GM19397 (cell line): ENCODE results near the gene PILRA.
"Not testable (repeated sequence)": the region's sequence is repeated elsewhere in the genome, so short reads cannot be mapped to it uniquely, and the experiment has no call there.

Experiments used
- ATAC-seq: cut with Tn5 transposase; IDR thresholded peaks from one replicate; pipeline ENCODE4 v1.9.1; 2021; ENCODE audit warnings: mild to moderate bottlenecking, moderate library complexity; ENCODE audit not compliant: unreplicated experiment

The PILRA gene

DNA sequence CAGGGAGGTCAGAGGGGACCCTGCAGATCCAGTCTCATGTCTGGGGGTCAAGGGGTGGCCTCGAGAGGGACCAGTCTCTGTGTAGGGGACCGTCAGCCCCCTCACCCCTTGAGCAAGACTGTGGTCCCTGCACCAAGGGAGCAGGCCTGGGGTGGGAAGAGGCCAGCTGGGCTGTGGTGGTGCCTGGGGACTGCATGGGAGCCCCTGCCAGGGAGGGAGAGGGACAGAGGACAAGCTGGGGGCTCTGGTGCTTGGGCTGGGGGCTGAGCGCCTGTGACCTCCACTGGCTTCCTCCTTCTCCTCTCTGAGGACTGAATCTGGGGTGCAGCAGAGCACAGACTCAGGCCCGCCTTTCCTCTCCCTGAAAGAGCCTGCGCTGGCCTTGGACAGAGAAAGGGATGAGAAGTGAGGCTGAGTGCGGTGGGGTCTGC lies 16.1 kb upstream of the PILRA start:
- no peak for ATAC-seq

GRCh38 chr7:100358027-100358856 lies 15.0 kb upstream of the PILRA start, which contains the start of gene PILRB:
Gene PILRB, plus strand, starts transcription at chr7:100358117. Its CDS starts 186 bp downstream, at chr7:100358303.
- no peak for ATAC-seq

- ATAC-seq, result no peak
Measured at GRCh38 chr7:100358857-100359212, 14.5 kb upstream of the PILRA start.

GRCh38 chr7:100360135-100360854 lies 13.0 kb upstream of the PILRA start:
- no peak for ATAC-seq

DNA sequence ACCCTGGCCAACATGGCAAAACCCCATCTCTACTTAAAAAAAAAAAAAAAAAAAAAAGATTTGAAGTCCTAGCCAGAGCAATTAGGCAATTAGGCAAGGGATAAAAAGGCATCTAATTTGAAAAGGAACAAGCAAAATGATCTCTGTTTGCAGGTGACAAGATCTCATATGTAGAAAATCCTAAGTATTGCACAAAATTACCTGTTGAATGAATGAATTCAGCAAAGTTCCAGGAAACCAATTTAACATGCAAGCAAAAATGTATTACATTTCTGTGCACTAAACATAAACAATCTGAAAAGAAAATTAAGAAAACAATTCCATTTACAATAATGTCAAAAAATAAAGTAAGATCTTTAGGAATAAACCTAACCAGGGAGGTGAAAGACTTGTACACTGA lies 10.2 kb upstream of the PILRA start:
- ATAC-seq, result no peak

GRCh38 chr7:100363797-100364196 lies 9.5 kb upstream of the PILRA start:
- ATAC-seq, result not testable (repeated sequence)

GRCh38 chr7:100364480-100364879 lies 8.8 kb upstream of the PILRA start:
- no peak for ATAC-seq

DNA sequence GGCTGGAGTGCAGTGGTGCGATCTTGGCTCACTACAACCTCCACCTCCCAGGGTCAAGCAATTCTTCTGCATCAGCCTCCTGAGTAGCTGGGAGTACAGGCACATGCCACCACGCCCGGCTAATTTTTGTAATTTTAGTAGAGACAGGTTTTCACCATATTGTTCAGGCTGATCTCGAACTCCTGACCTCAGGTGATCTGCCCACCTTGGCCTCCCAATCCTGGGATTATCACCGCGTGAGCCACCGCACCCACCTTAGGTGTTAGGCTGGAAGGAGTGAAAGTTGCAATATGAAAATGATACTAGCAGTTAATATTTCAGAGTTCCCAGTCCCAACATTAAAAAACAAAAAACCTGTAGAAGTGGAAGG lies 7.3 kb upstream of the PILRA start:
- ATAC-seq, result not testable (repeated sequence)

GRCh38 chr7:100366411-100367250 lies 6.7 kb upstream of the PILRA start:
- ATAC-seq, result no peak

- ATAC-seq, result no peak
Measured at GRCh38 chr7:100367251-100367620, 6.1 kb upstream of the PILRA start.

GRCh38 chr7:100367676-100368613 lies 5.3 kb upstream of the PILRA start:
- no peak for ATAC-seq

DNA sequence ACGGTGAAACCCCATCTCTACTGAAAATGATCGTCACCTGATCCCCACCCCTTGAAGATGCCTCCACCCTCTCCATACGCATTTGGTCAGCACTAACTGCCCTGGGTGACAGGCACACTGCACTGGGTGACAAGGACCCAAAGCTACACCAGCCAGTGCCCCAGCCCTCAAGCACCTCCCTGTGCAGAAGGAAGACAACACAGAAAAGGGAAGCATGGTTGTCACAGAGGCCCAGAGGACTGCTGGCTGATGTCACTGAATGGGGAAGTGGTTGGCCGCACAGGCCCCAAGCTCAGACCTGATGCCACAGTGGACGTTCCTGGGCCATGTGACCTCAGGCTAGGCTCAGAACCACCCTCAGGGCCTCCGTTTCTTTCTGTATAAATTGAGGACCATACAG lies 4.2 kb upstream of the PILRA start:
- ATAC-seq, result peak; percentile 61

DNA sequence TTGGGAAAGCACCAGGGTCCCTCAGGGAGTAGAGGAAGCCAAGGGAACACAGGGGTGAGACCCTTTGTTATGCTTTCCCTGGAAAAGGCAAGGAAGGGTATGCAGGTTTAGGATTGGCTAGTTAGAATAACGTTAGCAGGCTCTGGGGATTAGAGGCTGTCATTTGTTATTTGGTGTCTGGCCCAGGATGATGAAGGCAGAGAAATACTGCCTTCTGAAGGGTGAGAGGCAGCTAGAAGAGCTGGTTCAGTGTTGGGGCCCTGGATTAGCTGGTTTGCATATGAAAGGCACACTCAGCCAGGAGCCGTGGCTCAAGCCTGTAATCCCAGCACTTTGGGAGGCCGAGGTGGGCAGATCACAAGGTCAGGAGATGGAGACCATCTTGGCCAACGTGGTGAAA lies 3.0 kb upstream of the PILRA start:
- ATAC-seq, result no peak

DNA sequence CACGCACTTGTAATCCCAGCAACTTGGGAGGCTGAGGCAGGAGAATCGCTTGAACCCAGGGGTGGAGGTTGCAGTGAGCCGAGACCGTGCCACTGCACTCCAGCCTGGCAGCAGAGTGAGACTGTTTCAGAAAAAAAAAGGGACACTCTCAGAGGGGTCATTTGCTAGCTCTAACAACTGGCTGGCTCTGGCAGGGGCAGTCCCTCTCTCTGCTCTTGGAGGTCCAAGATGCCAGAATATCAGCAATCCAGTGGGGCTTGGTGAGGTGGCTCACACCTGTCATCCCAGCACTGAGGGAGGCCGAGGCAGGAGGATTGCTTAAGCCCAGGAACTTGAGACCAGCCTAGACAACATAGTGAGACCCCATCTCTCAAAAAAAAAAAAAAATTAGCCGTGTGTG lies 2.5 kb upstream of the PILRA start:
- no peak for ATAC-seq

DNA sequence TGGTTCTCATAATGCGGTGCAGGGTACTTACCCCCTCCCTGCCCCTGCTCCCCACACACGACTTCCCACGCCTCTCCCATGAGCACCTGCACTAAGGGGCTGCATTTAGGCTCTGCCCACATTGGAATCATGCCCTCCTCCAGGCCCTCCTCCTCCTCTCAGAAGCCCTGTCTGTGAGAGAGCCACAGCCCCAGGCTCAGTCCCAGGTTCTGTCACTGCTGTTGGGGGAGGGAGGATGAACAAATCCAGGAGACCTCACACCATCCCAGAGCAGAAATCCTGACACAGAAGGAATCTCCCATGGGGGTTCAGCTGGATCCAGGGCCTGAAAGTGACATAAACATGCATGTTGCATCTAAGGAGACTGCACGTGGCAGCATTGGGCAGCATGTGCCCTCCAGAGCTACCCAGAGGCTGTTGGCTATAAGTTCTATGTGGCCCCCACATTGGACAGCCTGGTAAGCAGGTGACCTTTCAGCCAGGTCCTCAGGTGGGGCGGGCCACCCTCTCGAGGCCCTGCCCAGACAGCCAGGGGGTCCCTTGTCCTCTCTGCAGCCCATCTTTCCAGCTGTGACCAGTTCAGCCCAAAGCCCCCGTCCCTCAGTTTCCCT lies 1.6 kb upstream of the PILRA start:
- ATAC-seq, result no peak

DNA sequence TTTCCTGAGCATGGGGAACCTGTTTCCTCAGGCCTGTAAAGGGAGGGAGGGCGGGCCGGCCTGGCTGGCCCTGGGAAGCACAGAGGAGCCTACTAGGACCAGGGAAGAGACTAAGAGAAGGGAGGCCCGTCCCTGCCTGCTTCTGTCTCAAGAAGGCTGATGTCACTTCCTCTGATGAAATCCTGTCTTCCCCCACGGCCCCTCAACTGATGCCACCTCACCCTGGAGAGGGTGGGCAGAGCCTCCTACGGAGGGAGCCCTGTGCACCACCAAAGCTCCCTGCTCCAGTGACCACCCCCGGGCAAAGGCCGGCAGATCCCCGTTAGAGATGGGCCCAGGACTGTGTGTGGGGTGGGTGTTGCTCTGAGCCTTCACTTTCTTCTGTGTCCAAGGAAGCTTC lies 1.0 kb upstream of the PILRA start:
- no peak for ATAC-seq

DNA sequence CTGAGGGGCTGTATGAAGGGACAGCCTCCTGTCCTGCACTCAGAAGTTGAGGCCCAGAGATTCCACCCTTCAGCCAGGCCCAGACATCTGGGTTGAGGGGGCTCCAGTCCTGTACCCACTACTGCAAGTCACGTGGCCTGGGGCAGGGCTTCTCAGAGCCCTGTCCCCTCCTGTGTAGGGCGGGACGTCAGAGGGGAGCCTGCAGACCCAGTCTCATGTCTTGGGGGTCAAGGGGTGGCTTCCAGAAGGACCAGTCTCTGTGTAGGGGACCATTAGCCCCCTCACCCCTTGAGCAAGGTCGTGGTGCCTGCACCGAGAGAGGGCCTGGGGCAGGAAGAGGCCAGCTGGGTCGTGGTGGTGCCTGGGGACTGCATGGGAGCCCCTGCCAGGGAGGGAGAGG lies 593 bp upstream of the PILRA start:
- ATAC-seq, result no peak

- ATAC-seq, result not testable (repeated sequence)
Measured at GRCh38 chr7:100373870-100374598, 747 bp downstream of the PILRA start.

GRCh38 chr7:100374601-100375000 lies 1.3 kb downstream of the PILRA start:
- ATAC-seq, result no peak
